Fibroblast of pulmonary artery (primary cell): ENCODE results near the gene SLAMF6.
"Not testable (repeated sequence)": the region's sequence is repeated elsewhere in the genome, so short reads cannot be mapped to it uniquely, and the experiment has no call there.

Experiments
- DNase-seq: peaks from one replicate; pipeline ENCODE4 v3.0.0-alpha.2; 2010; ENCODE audit warnings: low read depth
- H3K4me3 ChIP-seq: replicated peaks from 2 replicates; pipeline ENCODE4 v1.5.1; 2011; ENCODE audit warnings: low read depth, mild to moderate bottlenecking, control low read depth, low read length, moderate library complexity
- TF ChIP-seq, protein P1 (sequence below): IDR thresholded peaks from 2 replicates; pipeline ENCODE4 v1.5.1; 2011; ENCODE audit warnings: mild to moderate bottlenecking, control low read depth, low read length, inconsistent platforms; ENCODE audit errors: missing control alignments

SLAMF6 gene

DNA sequence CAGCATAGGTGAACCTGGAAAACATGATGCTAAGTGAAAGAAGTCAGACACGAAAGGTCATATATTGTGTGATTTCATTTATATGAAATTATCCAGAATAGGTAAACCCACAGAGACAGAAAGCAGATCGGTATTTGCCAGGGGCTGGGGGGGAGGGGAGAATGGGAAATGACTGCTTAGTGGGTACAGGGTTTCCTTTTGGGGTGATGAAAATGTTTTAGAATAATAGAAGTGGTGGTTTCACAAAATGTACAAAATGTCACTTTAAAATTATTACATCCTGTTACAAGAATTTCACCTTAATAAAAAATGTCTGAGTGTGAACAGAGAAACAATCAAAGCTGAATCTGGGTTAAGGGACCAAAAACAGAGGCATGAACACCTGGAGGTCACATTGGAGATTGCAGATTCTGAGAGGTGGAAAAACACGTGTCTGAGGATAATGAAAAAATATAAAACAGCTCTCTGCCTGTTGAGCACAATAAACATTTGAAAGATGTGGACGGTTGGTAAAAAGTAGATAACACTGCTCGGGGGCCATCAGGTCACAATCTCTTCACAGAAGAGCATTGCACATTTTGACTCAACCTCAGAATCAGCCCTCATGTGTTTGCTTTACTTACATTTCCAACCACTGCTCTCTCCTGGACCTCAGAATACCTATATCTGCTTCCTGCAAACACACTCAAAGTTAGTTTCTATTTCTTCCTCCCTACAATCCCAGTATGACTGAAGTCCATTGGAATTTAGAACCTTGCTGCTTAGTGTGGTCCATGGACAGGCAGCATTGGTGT lies 3.2 kb downstream of the SLAMF6 start:
- TF ChIP-seq, protein P1, sequence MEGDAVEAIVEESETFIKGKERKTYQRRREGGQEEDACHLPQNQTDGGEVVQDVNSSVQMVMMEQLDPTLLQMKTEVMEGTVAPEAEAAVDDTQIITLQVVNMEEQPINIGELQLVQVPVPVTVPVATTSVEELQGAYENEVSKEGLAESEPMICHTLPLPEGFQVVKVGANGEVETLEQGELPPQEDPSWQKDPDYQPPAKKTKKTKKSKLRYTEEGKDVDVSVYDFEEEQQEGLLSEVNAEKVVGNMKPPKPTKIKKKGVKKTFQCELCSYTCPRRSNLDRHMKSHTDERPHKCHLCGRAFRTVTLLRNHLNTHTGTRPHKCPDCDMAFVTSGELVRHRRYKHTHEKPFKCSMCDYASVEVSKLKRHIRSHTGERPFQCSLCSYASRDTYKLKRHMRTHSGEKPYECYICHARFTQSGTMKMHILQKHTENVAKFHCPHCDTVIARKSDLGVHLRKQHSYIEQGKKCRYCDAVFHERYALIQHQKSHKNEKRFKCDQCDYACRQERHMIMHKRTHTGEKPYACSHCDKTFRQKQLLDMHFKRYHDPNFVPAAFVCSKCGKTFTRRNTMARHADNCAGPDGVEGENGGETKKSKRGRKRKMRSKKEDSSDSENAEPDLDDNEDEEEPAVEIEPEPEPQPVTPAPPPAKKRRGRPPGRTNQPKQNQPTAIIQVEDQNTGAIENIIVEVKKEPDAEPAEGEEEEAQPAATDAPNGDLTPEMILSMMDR, result no peak
- no peak overlapping the region for H3K4me3 ChIP-seq
- DNase-seq, result no peak

DNA sequence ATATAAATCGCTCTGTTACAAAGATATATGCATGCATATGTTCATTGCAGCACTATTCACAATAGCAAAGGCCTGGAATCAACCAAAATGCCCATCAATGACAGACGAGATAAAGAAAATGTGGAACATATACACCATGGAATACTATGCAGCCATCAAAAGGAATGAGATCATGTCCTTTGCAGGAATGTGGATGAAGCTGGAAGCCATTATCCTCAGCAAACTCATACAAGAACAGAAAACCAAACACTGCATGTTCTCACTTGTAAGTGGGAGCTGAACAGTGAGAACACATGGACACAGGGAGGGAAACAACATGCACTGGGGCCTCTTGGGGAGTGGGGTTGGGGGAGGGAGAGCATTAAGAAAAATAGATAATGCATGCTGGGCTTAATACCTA lies 5.5 kb downstream of the SLAMF6 start:
- not testable (repeated sequence) for H3K4me3 ChIP-seq, DNase-seq

DNA sequence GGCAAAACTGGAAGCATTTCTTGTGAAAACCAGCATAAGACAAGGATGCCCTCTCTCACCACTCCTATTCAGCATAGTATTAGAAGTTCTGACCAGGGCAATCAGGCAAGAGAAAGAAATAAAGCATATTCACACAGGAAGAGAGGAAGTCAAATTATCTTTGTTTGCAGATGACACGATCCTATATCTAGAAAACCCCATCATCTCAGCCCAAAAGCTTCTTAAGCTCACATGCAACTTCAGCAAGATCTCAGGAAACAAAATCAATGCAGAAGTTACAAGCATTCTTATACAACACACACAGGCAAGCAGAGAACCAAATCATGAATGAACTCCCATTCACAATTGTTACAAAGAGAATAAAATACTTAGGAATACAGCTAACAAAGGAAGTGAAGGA lies 7.1 kb downstream of the SLAMF6 start:
- not testable (repeated sequence) for DNase-seq, H3K4me3 ChIP-seq

DNA sequence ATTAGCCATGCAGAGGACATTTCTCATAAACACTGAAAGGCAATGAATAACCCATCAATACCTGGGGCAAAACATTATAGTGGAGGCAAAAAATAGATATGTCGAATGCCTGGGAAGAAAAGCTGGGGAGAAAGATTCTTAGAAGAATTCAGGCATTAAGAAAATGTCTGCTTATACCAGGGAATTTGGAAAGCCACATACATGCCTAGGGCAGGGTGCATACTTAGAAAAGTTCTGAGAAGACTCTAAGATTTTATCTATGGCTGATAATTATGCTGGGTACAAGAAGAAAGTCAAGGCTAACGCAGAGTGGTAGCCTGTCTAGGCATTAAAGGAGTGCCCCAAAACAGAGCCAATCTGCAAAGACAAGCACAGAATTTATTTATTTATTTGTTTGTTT lies 18.4 kb downstream of the SLAMF6 start:
- DNase-seq, result no peak
- no peak overlapping the region for H3K4me3 ChIP-seq
- TF ChIP-seq, protein P1, result no peak

DNA sequence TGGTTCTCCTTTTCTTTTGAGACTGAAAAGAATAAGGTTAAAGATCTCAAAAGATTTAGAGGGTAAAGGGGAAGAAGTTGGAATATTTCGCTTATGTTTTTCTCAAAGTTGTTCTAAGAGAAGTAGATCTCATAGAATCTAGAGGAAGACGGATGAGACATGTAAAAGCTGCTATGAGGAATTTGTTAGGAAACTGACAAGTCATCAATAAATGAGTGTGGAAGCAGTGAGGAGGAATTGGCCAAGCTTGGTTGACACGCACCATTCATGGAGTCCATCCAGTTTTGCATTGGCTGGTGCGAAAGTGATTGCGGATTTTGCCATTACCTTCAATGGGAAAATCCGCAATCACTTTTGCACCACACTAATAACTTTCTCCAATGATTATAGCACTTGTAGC lies 20.0 kb downstream of the SLAMF6 start:
- DNase-seq, result no peak
- TF ChIP-seq, protein P1, result no peak
- no peak overlapping the region for H3K4me3 ChIP-seq

DNA sequence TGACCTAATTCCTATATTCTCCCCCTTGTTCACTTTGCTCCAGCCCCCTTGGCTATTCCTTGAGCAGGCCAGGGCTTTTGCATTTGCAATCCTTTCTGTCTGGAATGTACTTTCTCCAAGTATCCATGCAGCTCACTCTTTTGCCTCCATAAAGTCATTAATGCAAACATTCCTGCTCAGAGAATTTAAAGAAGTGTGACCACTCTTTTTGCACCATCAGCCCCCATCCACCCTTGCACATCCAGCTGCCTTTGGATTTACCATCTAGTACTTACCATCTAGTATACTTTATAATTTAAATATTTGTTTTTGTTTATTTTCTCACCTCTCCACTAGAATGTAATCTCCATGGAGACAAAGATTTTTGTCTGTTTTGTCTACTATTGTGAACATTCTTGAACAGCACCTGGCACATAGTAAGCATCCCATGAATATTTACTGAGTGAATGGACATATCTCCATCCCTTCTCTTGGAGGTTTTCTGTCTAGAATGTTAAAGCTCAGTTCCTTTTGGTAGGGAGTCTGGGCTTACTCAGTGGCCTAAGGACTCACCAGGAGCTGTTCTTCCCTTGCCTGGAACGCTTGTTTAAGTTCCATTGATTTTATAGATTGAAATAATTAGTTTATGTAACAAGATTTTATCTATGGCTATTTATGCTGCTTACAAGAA lies 22.6 kb downstream of the SLAMF6 start:
- DNase-seq, result no peak
- no peak overlapping the region for H3K4me3 ChIP-seq
- TF ChIP-seq, protein P1, result no peak

DNA sequence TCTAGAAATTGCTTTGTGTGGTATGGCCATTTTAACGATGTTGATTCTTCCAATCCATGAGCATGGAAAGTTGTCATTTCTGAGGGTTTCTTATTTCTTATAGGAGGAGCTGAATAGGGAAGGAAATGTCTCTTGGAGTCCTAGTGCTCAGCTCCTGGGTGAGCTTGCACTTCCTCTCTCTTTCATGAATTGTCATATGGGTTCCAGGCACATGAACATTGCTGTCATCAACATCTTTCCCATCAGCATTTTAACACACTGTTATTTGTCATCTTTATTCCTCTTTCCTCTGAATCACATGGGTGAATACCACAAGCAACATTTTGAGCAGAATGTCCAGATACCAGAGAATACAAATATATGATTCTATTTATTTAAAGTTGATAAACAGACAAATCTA lies 23.4 kb downstream of the SLAMF6 start:
- no peak for DNase-seq
- H3K4me3 ChIP-seq, result no peak overlapping the region
- TF ChIP-seq, protein P1, result no peak

DNA sequence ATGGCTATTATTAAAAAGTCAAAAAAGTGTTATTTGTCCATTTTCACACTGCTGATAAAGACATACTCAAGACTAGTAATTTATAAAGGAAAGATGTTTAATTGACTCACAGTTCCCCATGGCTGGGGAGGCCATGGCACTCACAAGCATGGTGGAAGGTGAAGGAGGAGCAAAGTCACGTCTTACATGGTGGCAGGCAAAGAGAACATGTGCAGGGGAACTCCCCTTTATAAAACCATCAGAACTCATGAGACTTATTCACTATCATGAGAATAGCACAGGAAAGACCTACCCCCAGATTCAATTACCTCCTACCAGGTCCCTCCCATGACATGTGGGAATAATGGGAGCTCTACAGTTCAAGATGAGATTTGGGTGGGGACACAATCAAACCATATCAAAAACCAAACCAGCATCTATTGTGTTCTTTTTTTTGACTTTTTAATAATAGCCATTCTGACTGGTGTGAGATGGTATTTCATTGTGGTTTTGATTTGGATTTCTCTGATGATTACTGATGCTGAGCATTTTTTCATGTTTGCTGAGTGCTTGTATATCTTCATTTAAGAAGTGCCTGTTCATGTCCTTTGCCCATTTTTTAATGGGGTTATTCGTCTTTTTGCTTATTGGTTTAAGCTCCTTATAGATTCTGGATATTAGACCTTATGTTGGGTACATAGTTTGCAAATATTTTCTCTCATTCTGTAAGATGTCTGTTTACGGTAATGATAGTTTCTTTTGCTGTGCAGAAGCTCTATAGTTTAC lies 24.6 kb downstream of the SLAMF6 start:
- not testable (repeated sequence) for DNase-seq, H3K4me3 ChIP-seq
